Tibial nerve (tissue), 3 donors: ENCODE results near the gene FMO2.

ENCODE experiments used
- CTCF ChIP-seq, 5 experiments: fragments of 200-600 bp in 3 of 5; fragments of 450-650 bp in 2 of 5; sonication (generic) in 3 of 5; IDR thresholded peaks; one replicate each; pipeline ENCODE4 v1.5.1; 2016 to 2019; ENCODE audit warnings: antibody characterized with exemption in 5 of 5, mild to moderate bottlenecking in 3 of 5, moderate library complexity in 2 of 5
- POLR2A ChIP-seq, 2 donors: fragments of 450-650 bp; IDR thresholded peaks; one replicate each; pipeline ENCODE4 v1.6.1; 2017; ENCODE audit warnings: antibody characterized with exemption in 2 of 2, mild to moderate bottlenecking in 2 of 2, moderate library complexity in 2 of 2

GRCh38 chr1:171160639-171161354 lies 24.3 kb upstream of the FMO2 start:
- TF ChIP-seq POLR2A (IDR thresholded peaks at IDR 0.05), result no peak
- TF ChIP-seq CTCF (IDR thresholded peaks at IDR 0.05), result no peak
